B cell (primary cell): ENCODE results near the gene CACNG1.

Source experiments
- CTCF ChIP-seq: fragments of 200-600 bp; IDR thresholded peaks from one replicate; pipeline ENCODE4 v1.8.0; 2022; ENCODE audit warnings: antibody characterized with exemption, mild to moderate bottlenecking
- EZH2 ChIP-seq: IDR thresholded peaks from 2 replicates; pipeline ENCODE4 v1.6.1; 2012; ENCODE audit warnings: borderline replicate concordance, low read depth, mild to moderate bottlenecking, moderate library complexity, low read length; ENCODE audit not compliant: insufficient read depth, poor library complexity, severe bottlenecking

GRCh38 chr17:67085406-67085805 is 41.1 kb downstream of the CACNG1 start:
- TF ChIP-seq EZH2: no peak
- no peak for TF ChIP-seq CTCF
